ENCODE results near the gene ARL6IP6.

The ARL6IP6 gene

GRCh38 chr2:152811916-152812315 lies 93.5 kb downstream of the ARL6IP6 start:
- no peak for ATAC-seq
